ENCODE measurements around the gene RAP1A.

DNA sequence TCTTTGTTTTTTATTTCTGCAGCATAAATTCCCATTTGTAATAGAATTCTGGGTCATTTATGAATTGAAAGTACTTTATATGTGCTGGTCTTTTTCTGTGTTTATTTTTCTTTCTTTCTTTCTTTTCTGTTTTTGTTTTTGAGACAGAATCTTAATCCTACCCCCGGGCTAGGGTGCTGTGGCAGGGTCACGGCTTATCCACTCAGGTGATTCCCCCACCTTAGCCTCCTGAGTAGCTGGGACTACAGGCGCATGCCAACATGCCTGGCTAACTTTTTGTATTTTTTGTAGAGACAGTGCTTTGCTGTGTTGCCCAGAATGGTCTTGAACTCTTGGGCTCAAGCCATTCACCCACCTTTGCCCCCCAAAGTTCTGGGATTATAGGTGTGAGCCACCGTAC is 18.7 kb downstream of the RAP1A start:
- TF ChIP-seq EZH2 (IDR thresholded peaks at IDR 0.05) (no peak), POLR2AphosphoS5 (IDR thresholded peaks at IDR 0.05; ENCODE audit: borderline replicate concordance, low read depth, low read length) (no peak)
